ENCODE results near the gene DLG5.

The DLG5 gene

GRCh38 chr10:77879710-77880109 is 46.8 kb downstream of the DLG5 start:
- Histone ChIP-seq H3K36me3 (ENCODE audit: low read length) (no peaks in the 10 kb centered on the region), H3K79me2 (ENCODE audit: insufficient read depth, low read length) (no peaks in the 10 kb centered on the region), H3K9me2 (replicated peaks; ENCODE audit: insufficient read depth, low read length) (no peaks in the 10 kb centered on the region), H3K4me2 (ENCODE audit: low read depth, low read length, poor library complexity, severe bottlenecking) (no peak overlapping the region), H3K9ac (ENCODE audit: low read length) (no peak overlapping the region), H3K27ac (ENCODE audit: low read depth, low read length) (no peak overlapping the region), H2AFZ (ENCODE audit: low read depth, low read length, severe bottlenecking) (no peak overlapping the region), H3K9me3 (ENCODE audit: insufficient read depth, low read length) (no peaks in the 10 kb centered on the region), H4K20me1 (ENCODE audit: low read depth, low read length) (no peaks in the 10 kb centered on the region), H3K4me3 (ENCODE audit: insufficient read depth, low read length, poor library complexity, severe bottlenecking) (no peak overlapping the region), H3F3A (ENCODE audit: insufficient read depth) (no peaks in the 10 kb centered on the region), H3K27me3 (ENCODE audit: low read length) (no peaks in the 10 kb centered on the region)
- TF ChIP-seq, protein P1, sequence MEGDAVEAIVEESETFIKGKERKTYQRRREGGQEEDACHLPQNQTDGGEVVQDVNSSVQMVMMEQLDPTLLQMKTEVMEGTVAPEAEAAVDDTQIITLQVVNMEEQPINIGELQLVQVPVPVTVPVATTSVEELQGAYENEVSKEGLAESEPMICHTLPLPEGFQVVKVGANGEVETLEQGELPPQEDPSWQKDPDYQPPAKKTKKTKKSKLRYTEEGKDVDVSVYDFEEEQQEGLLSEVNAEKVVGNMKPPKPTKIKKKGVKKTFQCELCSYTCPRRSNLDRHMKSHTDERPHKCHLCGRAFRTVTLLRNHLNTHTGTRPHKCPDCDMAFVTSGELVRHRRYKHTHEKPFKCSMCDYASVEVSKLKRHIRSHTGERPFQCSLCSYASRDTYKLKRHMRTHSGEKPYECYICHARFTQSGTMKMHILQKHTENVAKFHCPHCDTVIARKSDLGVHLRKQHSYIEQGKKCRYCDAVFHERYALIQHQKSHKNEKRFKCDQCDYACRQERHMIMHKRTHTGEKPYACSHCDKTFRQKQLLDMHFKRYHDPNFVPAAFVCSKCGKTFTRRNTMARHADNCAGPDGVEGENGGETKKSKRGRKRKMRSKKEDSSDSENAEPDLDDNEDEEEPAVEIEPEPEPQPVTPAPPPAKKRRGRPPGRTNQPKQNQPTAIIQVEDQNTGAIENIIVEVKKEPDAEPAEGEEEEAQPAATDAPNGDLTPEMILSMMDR (IDR thresholded peaks at IDR 0.05; ENCODE audit: insufficient read depth, low read length, poor library complexity, severe bottlenecking) = no peak
- TF ChIP-seq EZH2phosphoT487 (conservative IDR thresholded peaks at IDR 0.05; ENCODE audit: low read length) = no peak

GRCh38 chr10:77879065-77879464 is 47.5 kb downstream of the DLG5 start:
- no peak overlapping the region for H2AFZ ChIP-seq (ENCODE audit: low read depth, low read length, severe bottlenecking)
- no peaks in the 10 kb centered on the region for H3K9me3 ChIP-seq (ENCODE audit: insufficient read depth, low read length)
- H3K4me2 ChIP-seq (ENCODE audit: low read depth, low read length, poor library complexity, severe bottlenecking) = no peak overlapping the region
- TF ChIP-seq, protein P1 (IDR thresholded peaks at IDR 0.05; ENCODE audit: insufficient read depth, low read length, poor library complexity, severe bottlenecking) = no peak
- no peak for TF ChIP-seq EZH2phosphoT487 (conservative IDR thresholded peaks at IDR 0.05; ENCODE audit: low read length)
- no peak overlapping the region for H3K9ac ChIP-seq (ENCODE audit: low read length)
- H3K9me2 ChIP-seq (replicated peaks; ENCODE audit: insufficient read depth, low read length) = no peaks in the 10 kb centered on the region
- no peaks in the 10 kb centered on the region for H4K20me1 ChIP-seq (ENCODE audit: low read depth, low read length)
- no peaks in the 10 kb centered on the region for H3K36me3 ChIP-seq (ENCODE audit: low read length)
- no peaks in the 10 kb centered on the region for H3K79me2 ChIP-seq (ENCODE audit: insufficient read depth, low read length)
- H3K27me3 ChIP-seq (ENCODE audit: low read length) = no peaks in the 10 kb centered on the region
- H3K27ac ChIP-seq (ENCODE audit: low read depth, low read length) = no peak overlapping the region
- H3K4me3 ChIP-seq (ENCODE audit: insufficient read depth, low read length, poor library complexity, severe bottlenecking) = no peak overlapping the region
- no peaks in the 10 kb centered on the region for H3F3A ChIP-seq (ENCODE audit: insufficient read depth)

DNA sequence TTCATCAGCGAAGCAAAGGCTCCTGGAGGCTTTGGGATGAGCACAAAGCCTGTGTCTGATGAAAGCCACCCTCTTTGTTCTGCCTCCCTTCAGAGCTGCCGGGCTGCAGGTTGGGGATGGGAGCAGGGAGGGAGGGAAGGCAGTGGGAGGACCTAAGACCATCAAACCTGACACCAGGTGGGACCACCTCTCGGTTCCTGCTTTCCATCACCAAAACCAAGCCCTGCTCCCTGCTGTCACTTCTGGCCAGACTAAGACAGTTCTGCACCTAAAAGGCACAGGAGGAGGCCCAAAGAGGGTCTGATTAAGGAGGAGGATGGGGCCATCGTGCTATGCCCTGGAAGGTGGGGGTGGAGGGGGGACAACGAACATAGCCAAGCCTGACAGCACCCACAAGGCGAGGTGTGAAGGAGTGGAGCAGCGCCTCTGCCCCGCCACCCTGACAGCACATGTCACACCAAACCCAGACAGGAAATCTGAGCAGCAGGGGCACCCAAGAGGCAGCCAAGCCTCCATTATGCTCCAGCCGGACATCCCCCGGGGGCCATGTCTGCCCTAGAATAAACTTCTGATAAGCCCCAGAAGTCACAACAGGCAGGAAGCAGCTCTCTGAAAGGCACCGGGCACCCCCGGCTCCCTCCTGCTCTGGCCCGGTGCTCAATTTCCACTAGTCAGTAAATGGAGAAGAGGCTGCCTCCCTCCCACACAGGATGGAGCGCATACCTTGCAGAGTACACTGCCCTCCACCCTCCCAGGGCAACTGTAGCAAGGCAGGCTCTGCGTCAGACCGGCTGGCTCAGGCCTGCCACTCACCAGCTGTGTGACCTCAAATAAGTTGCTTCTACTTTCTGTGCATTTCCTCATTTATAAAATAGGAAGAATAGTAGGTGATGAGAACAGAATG is 48.9 kb downstream of the DLG5 start:
- Histone ChIP-seq H3K9me3 (ENCODE audit: insufficient read depth, low read length) (no peaks in the 10 kb centered on the region), H3F3A (ENCODE audit: insufficient read depth) (no peaks in the 10 kb centered on the region), H3K9me2 (replicated peaks; ENCODE audit: insufficient read depth, low read length) (no peaks in the 10 kb centered on the region), H3K36me3 (ENCODE audit: low read length) (no peaks in the 10 kb centered on the region), H3K27me3 (ENCODE audit: low read length) (no peaks in the 10 kb centered on the region), H3K4me2 (ENCODE audit: low read depth, low read length, poor library complexity, severe bottlenecking) (no peak overlapping the region), H3K4me3 (ENCODE audit: insufficient read depth, low read length, poor library complexity, severe bottlenecking) (no peak overlapping the region), H3K9ac (ENCODE audit: low read length) (no peak overlapping the region), H3K27ac (ENCODE audit: low read depth, low read length) (no peak overlapping the region), H2AFZ (ENCODE audit: low read depth, low read length, severe bottlenecking) (no peak overlapping the region), H4K20me1 (ENCODE audit: low read depth, low read length) (no peaks in the 10 kb centered on the region), H3K79me2 (ENCODE audit: insufficient read depth, low read length) (no peaks in the 10 kb centered on the region)
- TF ChIP-seq EZH2phosphoT487 (conservative IDR thresholded peaks at IDR 0.05; ENCODE audit: low read length) = no peak
- TF ChIP-seq, protein P1 (IDR thresholded peaks at IDR 0.05; ENCODE audit: insufficient read depth, low read length, poor library complexity, severe bottlenecking) = no peak

All from SU-DHL-6 (cell line).